ENCODE results near the gene PFDN5. TPM values are rescaled to one million over a fixed set of nuclear protein-coding genes. Genes with fewer than 3 reads are reported as not detected.

PFDN5 gene
- polyA plus RNA-seq (ENCODE audit: insufficient read length in 3 of 3), result 100 to 1,000 TPM; 594 to 736 (median 735) TPM
- long read RNA-seq, donor 1, transcript PFDN5-203 (4 exons, 478 nt), result minor isoform, 15 of 321 reads
- long read RNA-seq, donor 1, transcript PFDN5-206 (2 exons, 541 nt), result minor isoform, 12 of 321 reads
- long read RNA-seq, donor 1, transcript PFDN5-213 (3 exons, 596 nt), result minor isoform, 10 of 321 reads
- long read RNA-seq, donor 1, transcript PFDN5-214 (6 exons, 847 nt), result major isoform, 230 of 321 reads
- long read RNA-seq, donor 1, partial matches to known transcripts, result 14 of 321 reads
- long read RNA-seq, donor 1, other reads (novel, unspliced or antisense), result 30 of 321 reads
- long read RNA-seq, donor 2, transcript PFDN5-203 (4 exons, 478 nt), result minor isoform, 18 of 326 reads
- long read RNA-seq, donor 2, transcript PFDN5-209 (2 exons, 599 nt), result minor isoform, 6 of 326 reads
- long read RNA-seq, donor 2, transcript PFDN5-214 (6 exons, 847 nt), result major isoform, 260 of 326 reads
- long read RNA-seq, donor 2, transcript PFDN5-213 (3 exons, 596 nt), result minor isoform, 8 of 326 reads
- long read RNA-seq, donor 2, partial matches to known transcripts, result 12 of 326 reads
- long read RNA-seq, donor 2, other reads (novel, unspliced or antisense), result 12 of 326 reads
- long read RNA-seq, donor 3, transcript PFDN5-214 (6 exons, 847 nt), result major isoform, 426 of 562 reads
- long read RNA-seq, donor 3, transcript PFDN5-213 (3 exons, 596 nt), result minor isoform, 19 of 562 reads
- long read RNA-seq, donor 3, transcript PFDN5-203 (4 exons, 478 nt), result minor isoform, 40 of 562 reads
- long read RNA-seq, donor 3, transcript PFDN5-206 (2 exons, 541 nt), result minor isoform, 15 of 562 reads
- long read RNA-seq, donor 3, partial matches to known transcripts, result 30 of 562 reads
- long read RNA-seq, donor 3, other reads (novel, unspliced or antisense), result 19 of 562 reads
- long read RNA-seq, donor 4, transcript PFDN5-203 (4 exons, 478 nt), result minor isoform, 21 of 337 reads
- long read RNA-seq, donor 4, transcript PFDN5-206 (2 exons, 541 nt), result minor isoform, 5 of 337 reads
- long read RNA-seq, donor 4, transcript PFDN5-214 (6 exons, 847 nt), result major isoform, 273 of 337 reads
- long read RNA-seq, donor 4, partial matches to known transcripts, result 10 of 337 reads
- long read RNA-seq, donor 4, other reads (novel, unspliced or antisense), result 19 of 337 reads
- long read RNA-seq, donor 5, result 0 reads
- long read RNA-seq, donor 6, transcript PFDN5-203 (4 exons, 478 nt), result minor isoform, 19 of 322 reads
- long read RNA-seq, donor 6, transcript PFDN5-206 (2 exons, 541 nt), result minor isoform, 12 of 322 reads
- long read RNA-seq, donor 6, transcript PFDN5-214 (6 exons, 847 nt), result major isoform, 234 of 322 reads
- long read RNA-seq, donor 6, transcript PFDN5-213 (3 exons, 596 nt), result minor isoform, 12 of 322 reads
- long read RNA-seq, donor 6, partial matches to known transcripts, result 15 of 322 reads
- long read RNA-seq, donor 6, other reads (novel, unspliced or antisense), result 15 of 322 reads
- long read RNA-seq, donor 7, transcript PFDN5-203 (4 exons, 478 nt), result minor isoform, 31 of 479 reads
- long read RNA-seq, donor 7, transcript PFDN5-206 (2 exons, 541 nt), result minor isoform, 15 of 479 reads
- long read RNA-seq, donor 7, transcript PFDN5-214 (6 exons, 847 nt), result major isoform, 364 of 479 reads
- long read RNA-seq, donor 7, transcript PFDN5-213 (3 exons, 596 nt), result minor isoform, 12 of 479 reads
- long read RNA-seq, donor 7, partial matches to known transcripts, result 7 of 479 reads
- long read RNA-seq, donor 7, other reads (novel, unspliced or antisense), result 39 of 479 reads
- long read RNA-seq, donor 8, transcript PFDN5-214 (6 exons, 847 nt), result major isoform, 574 of 800 reads
- long read RNA-seq, donor 8, transcript PFDN5-203 (4 exons, 478 nt), result minor isoform, 42 of 800 reads
- long read RNA-seq, donor 8, transcript PFDN5-213 (3 exons, 596 nt), result minor isoform, 24 of 800 reads
- long read RNA-seq, donor 8, transcript PFDN5-206 (2 exons, 541 nt), result minor isoform, 17 of 800 reads
- long read RNA-seq, donor 8, partial matches to known transcripts, result 37 of 800 reads
- long read RNA-seq, donor 8, other reads (novel, unspliced or antisense), result 79 of 800 reads
- long read RNA-seq, donor 9, transcript PFDN5-206 (2 exons, 541 nt), result minor isoform, 6 of 320 reads
- long read RNA-seq, donor 9, transcript PFDN5-203 (4 exons, 478 nt), result minor isoform, 11 of 320 reads
- long read RNA-seq, donor 9, transcript PFDN5-214 (6 exons, 847 nt), result major isoform, 254 of 320 reads
- long read RNA-seq, donor 9, transcript PFDN5-213 (3 exons, 596 nt), result minor isoform, 12 of 320 reads
- long read RNA-seq, donor 9, partial matches to known transcripts, result 7 of 320 reads
- long read RNA-seq, donor 9, other reads (novel, unspliced or antisense), result 19 of 320 reads
- long read RNA-seq, donor 10, transcript PFDN5-206 (2 exons, 541 nt), result minor isoform, 20 of 503 reads
- long read RNA-seq, donor 10, transcript PFDN5-214 (6 exons, 847 nt), result major isoform, 375 of 503 reads
- long read RNA-seq, donor 10, transcript PFDN5-213 (3 exons, 596 nt), result minor isoform, 17 of 503 reads
- long read RNA-seq, donor 10, transcript PFDN5-203 (4 exons, 478 nt), result minor isoform, 22 of 503 reads
- long read RNA-seq, donor 10, partial matches to known transcripts, result 18 of 503 reads
- long read RNA-seq, donor 10, other reads (novel, unspliced or antisense), result 37 of 503 reads
- long read RNA-seq, donor 11, transcript PFDN5-214 (6 exons, 847 nt), result major isoform, 191 of 249 reads
- long read RNA-seq, donor 11, transcript PFDN5-213 (3 exons, 596 nt), result minor isoform, 6 of 249 reads
- long read RNA-seq, donor 11, transcript PFDN5-203 (4 exons, 478 nt), result minor isoform, 19 of 249 reads
- long read RNA-seq, donor 11, partial matches to known transcripts, result 10 of 249 reads
- long read RNA-seq, donor 11, other reads (novel, unspliced or antisense), result 10 of 249 reads
- long read RNA-seq, donor 12, transcript PFDN5-203 (4 exons, 478 nt), result minor isoform, 14 of 201 reads
- long read RNA-seq, donor 12, transcript PFDN5-206 (2 exons, 541 nt), result minor isoform, 6 of 201 reads
- long read RNA-seq, donor 12, transcript PFDN5-214 (6 exons, 847 nt), result major isoform, 135 of 201 reads
- long read RNA-seq, donor 12, transcript PFDN5-213 (3 exons, 596 nt), result minor isoform, 7 of 201 reads
- long read RNA-seq, donor 12, partial matches to known transcripts, result 23 of 201 reads
- long read RNA-seq, donor 12, other reads (novel, unspliced or antisense), result 5 of 201 reads
- long read RNA-seq, donor 13, result 0 reads
- long read RNA-seq, donor 14, transcript PFDN5-213 (3 exons, 596 nt), result minor isoform, 13 of 428 reads
- long read RNA-seq, donor 14, transcript PFDN5-214 (6 exons, 847 nt), result major isoform, 321 of 428 reads
- long read RNA-seq, donor 14, transcript PFDN5-203 (4 exons, 478 nt), result minor isoform, 25 of 428 reads
- long read RNA-seq, donor 14, transcript PFDN5-206 (2 exons, 541 nt), result minor isoform, 11 of 428 reads
- long read RNA-seq, donor 14, partial matches to known transcripts, result 10 of 428 reads
- long read RNA-seq, donor 14, other reads (novel, unspliced or antisense), result 32 of 428 reads
- long read RNA-seq, donor 15, transcript PFDN5-203 (4 exons, 478 nt), result minor isoform, 7 of 122 reads
- long read RNA-seq, donor 15, transcript PFDN5-214 (6 exons, 847 nt), result major isoform, 86 of 122 reads
- long read RNA-seq, donor 15, transcript PFDN5-213 (3 exons, 596 nt), result minor isoform, 8 of 122 reads
- long read RNA-seq, donor 15, partial matches to known transcripts, result 6 of 122 reads
- long read RNA-seq, donor 15, other reads (novel, unspliced or antisense), result 7 of 122 reads
- long read RNA-seq, donor 16, transcript PFDN5-203 (4 exons, 478 nt), result minor isoform, 39 of 841 reads
- long read RNA-seq, donor 16, transcript PFDN5-217 (4 exons, 497 nt), result minor isoform, 10 of 841 reads
- long read RNA-seq, donor 16, transcript PFDN5-214 (6 exons, 847 nt), result major isoform, 656 of 841 reads
- long read RNA-seq, donor 16, transcript PFDN5-213 (3 exons, 596 nt), result minor isoform, 20 of 841 reads
- long read RNA-seq, donor 16, partial matches to known transcripts, result 18 of 841 reads
- long read RNA-seq, donor 16, other reads (novel, unspliced or antisense), result 77 of 841 reads

- peak; percentile 70 to 88 (median 84) for DNase-seq (ENCODE audit: extremely low read depth in 1 of 11, low read depth in 9 of 11, low spot score in 4 of 11)
These were observed at the start of gene PFDN5 for GRCh38 chr12:53295070-53295890. Gene PFDN5 (plus strand): TSS chr12:53295542. CDS start chr12:53295568, 26 bp downstream.

- DNase-seq (ENCODE audit: extremely low read depth in 1 of 11, low read depth in 9 of 11, low spot score in 4 of 11), result peak in 6 of 11 donors; percentile 70 to 75 (median 72)
These were observed 43.6 kb upstream of the PFDN5 start for GRCh38 chr12:53251477-53252348.

GRCh38 chr12:53252349-53252916 lies 42.9 kb upstream of the PFDN5 start:
- no peak for DNase-seq (ENCODE audit: extremely low read depth in 1 of 11, low read depth in 9 of 11, low spot score in 4 of 11)

GRCh38 chr12:53253298-53253697 lies 42.0 kb upstream of the PFDN5 start:
- DNase-seq (ENCODE audit: extremely low read depth in 1 of 11, low read depth in 9 of 11, low spot score in 4 of 11), result no peak

GRCh38 chr12:53254816-53255545 lies 40.4 kb upstream of the PFDN5 start:
- no peak for DNase-seq (ENCODE audit: extremely low read depth in 1 of 11, low read depth in 9 of 11, low spot score in 4 of 11)

- no peak for DNase-seq (ENCODE audit: extremely low read depth in 1 of 11, low read depth in 9 of 11, low spot score in 4 of 11)
These were observed 39.3 kb upstream of the PFDN5 start for GRCh38 chr12:53255996-53256395.

- DNase-seq (ENCODE audit: extremely low read depth in 1 of 11, low read depth in 9 of 11, low spot score in 4 of 11), result no peak
These were observed 36.5 kb upstream of the PFDN5 start for GRCh38 chr12:53258541-53259539.

GRCh38 chr12:53259891-53260290 lies 35.5 kb upstream of the PFDN5 start:
- no peak for DNase-seq (ENCODE audit: extremely low read depth in 1 of 11, low read depth in 9 of 11, low spot score in 4 of 11)

- DNase-seq (ENCODE audit: extremely low read depth in 1 of 11, low read depth in 9 of 11, low spot score in 4 of 11), result no peak
These were observed 29.6 kb upstream of the PFDN5 start for GRCh38 chr12:53265783-53266182.
